Calu3 (cell line): ENCODE measurements around the gene HHATL. TPM values are rescaled to one million over a fixed set of nuclear protein-coding genes. Genes with fewer than 3 reads are reported as not detected.

Experiments
- BruUV-seq: library from RNA; stranded (reverse); fragments of 400-500 nt; replicated peaks from 2 replicates; lab custom pipeline; 2021; lab: Mats Ljungman, UMichigan
- CTCF ChIA-PET: fragments of 300-600 bp; sonication (Branson Sonifier 250); formaldehyde crosslinking; loops from one replicate; lab custom pipeline; 2022; ENCODE audit warnings: antibody characterized with exemption; lab: Charles Lee
- DNase-seq: peaks from one replicate; pipeline ENCODE4 v3.0.0; 2022
- H3K27ac Mint-ChIP-seq: one replicate; pipeline ENCODE4 v1.8.0; 2022; ENCODE audit warnings: mixed read lengths; ENCODE audit not compliant: unreplicated experiment
- H3K27me3 Mint-ChIP-seq: one replicate; pipeline ENCODE4 v1.8.0; 2022; ENCODE audit warnings: mixed read lengths; ENCODE audit not compliant: unreplicated experiment
- H3K36me3 Mint-ChIP-seq: one replicate; pipeline ENCODE4 v1.8.0; 2022; ENCODE audit warnings: mild to moderate bottlenecking, moderate library complexity, mixed read lengths; ENCODE audit not compliant: insufficient read depth, unreplicated experiment
- H3K4me1 Mint-ChIP-seq: one replicate; pipeline ENCODE4 v1.8.0; 2022; ENCODE audit warnings: mild to moderate bottlenecking, low read depth, mixed read lengths; ENCODE audit not compliant: unreplicated experiment
- H3K4me3 Mint-ChIP-seq: one replicate; pipeline ENCODE4 v1.8.0; 2022; ENCODE audit warnings: mild to moderate bottlenecking, low read depth, moderate library complexity, mixed read lengths; ENCODE audit not compliant: unreplicated experiment
- H3K9me3 Mint-ChIP-seq: one replicate; pipeline ENCODE4 v1.8.0; 2022; ENCODE audit warnings: low read depth, mixed read lengths; ENCODE audit not compliant: unreplicated experiment
- intact Hi-C: fragments of 100-400 bp; cut with micrococcal nuclease; formaldehyde crosslinking; loops from one replicate; pipeline ENCODE4 v1.10.0; 2022; ENCODE audit not compliant: unreplicated experiment
- total RNA-seq: library from RNA; stranded (reverse); gene quantifications from 2 replicates; pipeline ENCODE4 v1.2.3, GENCODE V29; 2022
- TF ChIP-seq, protein P1 (sequence below): fragments of 200-600 bp; IDR thresholded peaks from one replicate; pipeline ENCODE4 v1.8.0; 2022; ENCODE audit warnings: antibody characterized with exemption; ENCODE audit not compliant: unreplicated experiment

HHATL gene
- total RNA-seq, 1 experiment from 2014 or later, result not detected

DNA sequence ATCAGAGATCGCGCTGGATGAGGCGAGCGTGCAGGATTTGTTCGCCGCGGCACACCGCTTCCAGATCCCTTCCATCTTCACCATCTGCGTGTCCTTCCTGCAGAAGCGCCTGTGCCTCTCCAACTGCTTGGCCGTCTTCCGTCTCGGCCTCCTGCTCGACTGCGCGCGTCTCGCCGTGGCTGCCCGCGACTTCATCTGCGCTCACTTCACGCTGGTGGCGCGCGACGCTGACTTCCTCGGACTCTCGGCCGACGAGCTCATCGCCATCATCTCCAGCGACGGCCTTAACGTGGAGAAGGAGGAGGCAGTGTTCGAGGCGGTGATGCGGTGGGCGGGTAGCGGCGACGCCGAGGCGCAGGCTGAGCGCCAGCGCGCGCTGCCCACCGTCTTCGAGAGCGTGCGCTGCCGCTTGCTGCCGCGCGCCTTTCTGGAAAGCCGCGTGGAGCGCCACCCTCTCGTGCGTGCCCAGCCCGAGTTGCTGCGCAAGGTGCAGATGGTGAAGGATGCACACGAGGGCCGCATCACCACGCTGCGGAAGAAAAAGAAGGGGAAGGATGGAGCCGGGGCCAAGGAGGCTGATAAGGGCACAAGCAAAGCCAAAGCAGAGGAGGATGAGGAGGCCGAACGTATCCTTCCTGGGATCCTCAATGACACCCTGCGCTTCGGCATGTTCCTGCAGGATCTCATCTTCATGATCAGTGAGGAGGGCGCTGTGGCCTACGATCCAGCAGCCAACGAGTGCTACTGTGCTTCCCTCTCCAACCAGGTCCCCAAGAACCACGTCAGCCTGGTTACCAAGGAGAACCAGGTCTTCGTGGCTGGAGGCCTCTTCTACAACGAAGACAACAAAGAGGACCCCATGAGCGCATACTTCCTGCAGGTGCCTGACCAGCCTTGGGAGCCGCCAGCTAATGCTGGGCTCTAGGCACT lies 16.4 kb downstream of the HHATL start:
- CTCF ChIA-PET, result interaction anchor here (0.6 kb wide), 1 partner anchor 1845 kb away, joined by 3 read pairs; no protein-coding TSS in a partner anchor
- BruUV-seq, result no TSS peak

DNA sequence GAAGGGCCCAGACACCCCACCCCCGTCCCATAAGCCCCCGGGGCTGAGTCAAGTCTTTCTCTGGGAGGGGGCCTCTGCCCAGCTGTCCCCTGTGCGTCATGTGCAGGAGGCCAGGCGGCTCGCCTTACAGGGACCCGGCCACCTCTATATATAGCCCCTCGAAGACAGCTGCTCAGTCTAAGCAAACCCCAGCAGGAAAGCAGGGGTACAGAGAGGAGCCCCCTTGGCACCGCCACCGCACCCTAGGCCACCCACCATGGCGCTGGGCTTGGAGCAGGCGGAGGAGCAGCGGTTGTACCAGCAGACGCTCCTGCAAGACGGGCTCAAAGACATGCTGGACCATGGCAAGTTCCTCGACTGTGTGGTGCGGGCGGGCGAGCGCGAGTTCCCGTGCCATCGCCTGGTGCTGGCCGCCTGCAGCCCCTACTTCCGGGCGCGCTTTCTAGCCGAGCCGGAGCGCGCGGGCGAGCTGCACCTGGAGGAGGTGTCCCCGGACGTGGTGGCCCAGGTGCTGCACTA lies 17.2 kb downstream of the HHATL start, which contains the start of gene KLHL40:
Gene KLHL40, plus strand, starts transcription at position 175 of the 519 bp plus-strand sequence. Its CDS starts 82 bp downstream, at position 257.
- H3K36me3 Mint-ChIP-seq, result no peaks in the 10 kb centered on the region
- no peak within 1 kb of the TSS for H3K27ac Mint-ChIP-seq
- CTCF ChIA-PET, result no interaction called here
- no peaks in the 10 kb centered on the region for H3K9me3 Mint-ChIP-seq
- DNase-seq, result no peak
- no TSS peak for BruUV-seq
- H3K27me3 Mint-ChIP-seq, result peaks cover 18% of the 10 kb centered on the region
- peaks cover 6% of the 10 kb centered on the region for H3K4me1 Mint-ChIP-seq
- intact Hi-C loops, result no loop called here
- H3K4me3 Mint-ChIP-seq, result no peak within 1 kb of the TSS
- TF ChIP-seq, protein P1, sequence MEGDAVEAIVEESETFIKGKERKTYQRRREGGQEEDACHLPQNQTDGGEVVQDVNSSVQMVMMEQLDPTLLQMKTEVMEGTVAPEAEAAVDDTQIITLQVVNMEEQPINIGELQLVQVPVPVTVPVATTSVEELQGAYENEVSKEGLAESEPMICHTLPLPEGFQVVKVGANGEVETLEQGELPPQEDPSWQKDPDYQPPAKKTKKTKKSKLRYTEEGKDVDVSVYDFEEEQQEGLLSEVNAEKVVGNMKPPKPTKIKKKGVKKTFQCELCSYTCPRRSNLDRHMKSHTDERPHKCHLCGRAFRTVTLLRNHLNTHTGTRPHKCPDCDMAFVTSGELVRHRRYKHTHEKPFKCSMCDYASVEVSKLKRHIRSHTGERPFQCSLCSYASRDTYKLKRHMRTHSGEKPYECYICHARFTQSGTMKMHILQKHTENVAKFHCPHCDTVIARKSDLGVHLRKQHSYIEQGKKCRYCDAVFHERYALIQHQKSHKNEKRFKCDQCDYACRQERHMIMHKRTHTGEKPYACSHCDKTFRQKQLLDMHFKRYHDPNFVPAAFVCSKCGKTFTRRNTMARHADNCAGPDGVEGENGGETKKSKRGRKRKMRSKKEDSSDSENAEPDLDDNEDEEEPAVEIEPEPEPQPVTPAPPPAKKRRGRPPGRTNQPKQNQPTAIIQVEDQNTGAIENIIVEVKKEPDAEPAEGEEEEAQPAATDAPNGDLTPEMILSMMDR, result no peak

More for the DNA sequence above, 16.4 kb downstream of the HHATL start:
- DNase-seq, result no peak
- no peaks in the 10 kb centered on the region for H3K36me3 Mint-ChIP-seq
- intact Hi-C loops, result no loop called here
- peaks cover 6% of the 10 kb centered on the region for H3K4me1 Mint-ChIP-seq
- no peak overlapping the region for H3K27ac Mint-ChIP-seq
- peaks cover 25% of the 10 kb centered on the region for H3K27me3 Mint-ChIP-seq
- H3K4me3 Mint-ChIP-seq, result no peak overlapping the region
- no peaks in the 10 kb centered on the region for H3K9me3 Mint-ChIP-seq
- TF ChIP-seq, protein P1, result no peak

DNA sequence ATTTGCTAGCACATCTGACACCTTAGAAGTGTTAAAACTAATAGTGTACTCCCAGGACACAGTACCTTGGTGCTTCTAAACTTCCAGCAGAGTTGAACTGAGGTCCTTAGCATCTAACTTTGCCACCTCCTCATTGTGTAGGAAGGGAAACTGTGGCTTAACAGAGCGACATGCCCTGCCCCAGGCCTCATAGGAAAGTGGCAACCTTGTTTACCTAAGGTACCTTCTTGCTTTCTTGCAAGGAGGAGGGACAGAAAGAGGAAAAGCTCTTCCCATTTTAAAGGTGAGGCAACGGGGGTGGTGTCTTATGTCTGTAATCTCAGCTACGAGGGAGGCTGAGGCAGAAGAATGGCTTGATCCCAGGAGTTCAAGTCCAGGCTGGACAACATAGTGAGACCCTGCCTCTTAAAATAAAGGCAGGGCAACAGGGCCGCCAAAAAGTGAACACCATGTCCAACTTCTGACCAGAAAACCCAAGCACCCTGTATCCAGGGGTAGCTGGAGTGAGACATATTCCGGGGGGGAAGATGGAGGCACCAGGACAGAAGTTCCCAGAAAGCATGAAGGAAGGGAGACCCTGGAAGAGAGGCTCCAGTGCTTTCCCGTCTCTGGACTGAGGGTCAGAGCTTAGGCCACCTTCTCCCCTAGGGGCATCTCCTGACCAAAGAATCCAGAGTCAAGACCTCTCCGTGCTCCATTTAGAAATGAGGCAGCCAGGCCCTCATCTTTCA lies 17.8 kb downstream of the HHATL start:
- H3K27ac Mint-ChIP-seq, result no peak overlapping the region
- H3K4me1 Mint-ChIP-seq, result peaks cover 6% of the 10 kb centered on the region
- no peak for DNase-seq
- TF ChIP-seq, protein P1, result no peak
- peaks cover 12% of the 10 kb centered on the region for H3K27me3 Mint-ChIP-seq
- H3K9me3 Mint-ChIP-seq, result no peaks in the 10 kb centered on the region
- no peaks in the 10 kb centered on the region for H3K36me3 Mint-ChIP-seq
- no peak overlapping the region for H3K4me3 Mint-ChIP-seq
- BruUV-seq, result no TSS peak
- CTCF ChIA-PET, result interaction anchor here (1.0 kb wide), 1 partner anchor 15 kb away, joined by 3 read pairs; no protein-coding TSS in a partner anchor
- intact Hi-C loops, result no loop called here
